ENCODE measurements around the gene TIMM23B. TPM values are rescaled to one million over a fixed set of nuclear protein-coding genes. Genes with fewer than 3 reads are reported as not detected.
"Not testable (repeated sequence)": the region's sequence is repeated elsewhere in the genome, so short reads cannot be mapped to it uniquely, and the experiment has no call there.

TIMM23B gene
- total RNA-seq (2014; rRNA removed; shearing (Covaris generic)): 8.6 and 10.6 TPM in 2 replicates
- 9.7 and 12.3 TPM in 2 replicates for polyA plus RNA-seq (2015; cell fraction: cytosol; rRNA removed)
- 36.3 and 42.8 TPM in 2 replicates for polyA plus RNA-seq (2015; cell fraction: nucleus; rRNA removed)

- in situ Hi-C loops (cut with HindIII; ENCODE audit: low pct_unique_long_range_greater_than_20kb, low sequenced_read_pairs): not testable (repeated sequence)
- peak; percentile 77 for DNase-seq (ENCODE audit: low read depth, low spot score)
These were observed at the start of gene TIMM23B, which contains the start of gene PARG for GRCh38 chr10:49941447-49942338. Gene TIMM23B (plus strand): TSS chr10:49942053. CDS start chr10:49942195, 142 bp downstream. Gene PARG (minus strand): TSS chr10:49942027. CDS start chr10:49941725, 302 bp downstream.

- in situ Hi-C loops (cut with HindIII; ENCODE audit: low pct_unique_long_range_greater_than_20kb, low sequenced_read_pairs); DNase-seq (ENCODE audit: low read depth, low spot score): not testable (repeated sequence)
These were observed 41.9 kb upstream of the TIMM23B start for GRCh38 chr10:49899999-49900398.

GRCh38 chr10:49900406-49900805 lies 41.4 kb upstream of the TIMM23B start:
- DNase-seq (ENCODE audit: low read depth, low spot score); in situ Hi-C loops (cut with HindIII; ENCODE audit: low pct_unique_long_range_greater_than_20kb, low sequenced_read_pairs): not testable (repeated sequence)

- in situ Hi-C loops (cut with HindIII; ENCODE audit: low pct_unique_long_range_greater_than_20kb, low sequenced_read_pairs); DNase-seq (ENCODE audit: low read depth, low spot score): not testable (repeated sequence)
These were observed 38.0 kb upstream of the TIMM23B start for GRCh38 chr10:49903829-49904228.

GRCh38 chr10:49908290-49909080 lies 33.4 kb upstream of the TIMM23B start:
- DNase-seq (ENCODE audit: low read depth, low spot score); in situ Hi-C loops (cut with HindIII; ENCODE audit: low pct_unique_long_range_greater_than_20kb, low sequenced_read_pairs): not testable (repeated sequence)

GRCh38 chr10:49910295-49910694 lies 31.6 kb upstream of the TIMM23B start:
- in situ Hi-C loops (cut with HindIII; ENCODE audit: low pct_unique_long_range_greater_than_20kb, low sequenced_read_pairs); DNase-seq (ENCODE audit: low read depth, low spot score): not testable (repeated sequence)

GRCh38 chr10:49916451-49916850 lies 25.4 kb upstream of the TIMM23B start:
- in situ Hi-C loops (cut with HindIII; ENCODE audit: low pct_unique_long_range_greater_than_20kb, low sequenced_read_pairs); DNase-seq (ENCODE audit: low read depth, low spot score): not testable (repeated sequence)

- in situ Hi-C loops (cut with HindIII; ENCODE audit: low pct_unique_long_range_greater_than_20kb, low sequenced_read_pairs); DNase-seq (ENCODE audit: low read depth, low spot score): not testable (repeated sequence)
These were observed 23.9 kb upstream of the TIMM23B start for GRCh38 chr10:49917927-49918326.

- DNase-seq (ENCODE audit: low read depth, low spot score); in situ Hi-C loops (cut with HindIII; ENCODE audit: low pct_unique_long_range_greater_than_20kb, low sequenced_read_pairs): not testable (repeated sequence)
These were observed 19.8 kb upstream of the TIMM23B start for GRCh38 chr10:49922041-49922440.

GRCh38 chr10:49923572-49923971 lies 18.3 kb upstream of the TIMM23B start:
- DNase-seq (ENCODE audit: low read depth, low spot score); in situ Hi-C loops (cut with HindIII; ENCODE audit: low pct_unique_long_range_greater_than_20kb, low sequenced_read_pairs): not testable (repeated sequence)

GRCh38 chr10:49931276-49931675 lies 10.6 kb upstream of the TIMM23B start:
- DNase-seq (ENCODE audit: low read depth, low spot score); in situ Hi-C loops (cut with HindIII; ENCODE audit: low pct_unique_long_range_greater_than_20kb, low sequenced_read_pairs): not testable (repeated sequence)

- in situ Hi-C loops (cut with HindIII; ENCODE audit: low pct_unique_long_range_greater_than_20kb, low sequenced_read_pairs); DNase-seq (ENCODE audit: low read depth, low spot score): not testable (repeated sequence)
These were observed 9.7 kb upstream of the TIMM23B start for GRCh38 chr10:49931959-49932728.

- DNase-seq (ENCODE audit: low read depth, low spot score); in situ Hi-C loops (cut with HindIII; ENCODE audit: low pct_unique_long_range_greater_than_20kb, low sequenced_read_pairs): not testable (repeated sequence)
These were observed 469 bp downstream of the TIMM23B start for GRCh38 chr10:49942339-49942705.

- DNase-seq (ENCODE audit: low read depth, low spot score); in situ Hi-C loops (cut with HindIII; ENCODE audit: low pct_unique_long_range_greater_than_20kb, low sequenced_read_pairs): not testable (repeated sequence)
These were observed 1.8 kb downstream of the TIMM23B start for GRCh38 chr10:49943607-49944006.

GRCh38 chr10:49948142-49948541 lies 6.3 kb downstream of the TIMM23B start:
- DNase-seq (ENCODE audit: low read depth, low spot score); in situ Hi-C loops (cut with HindIII; ENCODE audit: low pct_unique_long_range_greater_than_20kb, low sequenced_read_pairs): not testable (repeated sequence)

GRCh38 chr10:49948737-49949136 lies 6.9 kb downstream of the TIMM23B start:
- in situ Hi-C loops (cut with HindIII; ENCODE audit: low pct_unique_long_range_greater_than_20kb, low sequenced_read_pairs); DNase-seq (ENCODE audit: low read depth, low spot score): not testable (repeated sequence)

GRCh38 chr10:49952006-49952405 lies 10.2 kb downstream of the TIMM23B start:
- in situ Hi-C loops (cut with HindIII; ENCODE audit: low pct_unique_long_range_greater_than_20kb, low sequenced_read_pairs); DNase-seq (ENCODE audit: low read depth, low spot score): not testable (repeated sequence)
